T-helper 2 cell treated with Interferon-gamma antibody and Interleukin-4, amounts not matched to agents 100 ng/mL and 5 ng/mL, for 36 hours (primary cell): ENCODE data around the gene P2RY8. TPM values are rescaled to one million over a fixed set of nuclear protein-coding genes. Genes with fewer than 3 reads are reported as not detected.
"Not testable (repeated sequence)": the region's sequence is repeated elsewhere in the genome, so short reads cannot be mapped to it uniquely, and the experiment has no call there.

Experiments used
- intact Hi-C: fragments of 100-400 bp; cut with micrococcal nuclease; formaldehyde crosslinking; loops from one replicate; pipeline ENCODE4 v1.15.1; 2023
- total RNA-seq: library from RNA; stranded (reverse); gene quantifications from 2 replicates; pipeline ENCODE4 v1.2.3, GENCODE V29; 2022

Gene P2RY8
- total RNA-seq, 1 donor from 2014 or later = 126 TPM

- intact Hi-C loops = not testable (repeated sequence)
Measured at GRCh38 chrX:1448573-1449001, 88.4 kb downstream of the P2RY8 start.

GRCh38 chrX:1447969-1448572 is 88.9 kb downstream of the P2RY8 start:
- intact Hi-C loops = not testable (repeated sequence)

GRCh38 chrX:1446984-1447968 is 89.7 kb downstream of the P2RY8 start:
- intact Hi-C loops = not testable (repeated sequence)

- intact Hi-C loops = no loop called here
Measured at GRCh38 chrX:1444561-1445500, 92.2 kb downstream of the P2RY8 start.

- intact Hi-C loops = no loop called here
Measured at GRCh38 chrX:1443496-1444075, 93.4 kb downstream of the P2RY8 start.

- intact Hi-C loops = no loop called here
Measured at GRCh38 chrX:1442724-1443367, 94.1 kb downstream of the P2RY8 start.

GRCh38 chrX:1442016-1442665 is 94.8 kb downstream of the P2RY8 start:
- intact Hi-C loops = no loop called here

- intact Hi-C loops = no loop called here
Measured at GRCh38 chrX:1440506-1440905, 96.5 kb downstream of the P2RY8 start.

GRCh38 chrX:1435241-1435895 is 101.6 kb downstream of the P2RY8 start:
- intact Hi-C loops = no loop called here

GRCh38 chrX:1434871-1435240 is 102.1 kb downstream of the P2RY8 start:
- intact Hi-C loops = no loop called here

- intact Hi-C loops = no loop called here
Measured at GRCh38 chrX:1433646-1434357, 103.2 kb downstream of the P2RY8 start.

- intact Hi-C loops = no loop called here
Measured at GRCh38 chrX:1430451-1430850, 106.5 kb downstream of the P2RY8 start.

GRCh38 chrX:1427756-1428155 is 109.2 kb downstream of the P2RY8 start:
- intact Hi-C loops = no loop called here

- intact Hi-C loops = not testable (repeated sequence)
Measured at GRCh38 chrX:1426321-1426720, 110.7 kb downstream of the P2RY8 start.

GRCh38 chrX:1425381-1425780 is 111.6 kb downstream of the P2RY8 start:
- intact Hi-C loops = no loop called here

- intact Hi-C loops = no loop called here
Measured at GRCh38 chrX:1424147-1424851, 112.7 kb downstream of the P2RY8 start.

GRCh38 chrX:1423215-1423614 is 113.8 kb downstream of the P2RY8 start:
- intact Hi-C loops = no loop called here

GRCh38 chrX:1422135-1422465 is 114.9 kb downstream of the P2RY8 start:
- intact Hi-C loops = no loop called here
